ENCODE measurements around the gene KRT2.

KRT2 gene

GRCh38 chr12:52662918-52663229 lies 10.9 kb upstream of the KRT2 start:
- no peak for DNase-seq

GRCh38 chr12:52662093-52662917 lies 10.3 kb upstream of the KRT2 start:
- no peak for DNase-seq

GRCh38 chr12:52661668-52662067 lies 9.7 kb upstream of the KRT2 start:
- no peak for DNase-seq

GRCh38 chr12:52660934-52661499 lies 9.0 kb upstream of the KRT2 start:
- DNase-seq = no peak

GRCh38 chr12:52659951-52660350 lies 7.9 kb upstream of the KRT2 start:
- no peak for DNase-seq

GRCh38 chr12:52659395-52659794 lies 7.4 kb upstream of the KRT2 start:
- no peak for DNase-seq

GRCh38 chr12:52658196-52658595 lies 6.2 kb upstream of the KRT2 start:
- no peak for DNase-seq

GRCh38 chr12:52657250-52657902 lies 5.4 kb upstream of the KRT2 start:
- DNase-seq = no peak

- no peak for DNase-seq
Observed at GRCh38 chr12:52656616-52657015, 4.6 kb upstream of the KRT2 start.

- DNase-seq = no peak
Observed at GRCh38 chr12:52655720-52656124, 3.7 kb upstream of the KRT2 start.

GRCh38 chr12:52655251-52655650 lies 3.2 kb upstream of the KRT2 start:
- no peak for DNase-seq

GRCh38 chr12:52650520-52651081 lies 1.4 kb downstream of the KRT2 start:
- DNase-seq = no peak

GRCh38 chr12:52649066-52649465 lies 2.9 kb downstream of the KRT2 start:
- no peak for DNase-seq

- no peak for DNase-seq
Observed at GRCh38 chr12:52648012-52648550, 3.9 kb downstream of the KRT2 start.

- no peak for DNase-seq
Observed at GRCh38 chr12:52647601-52648000, 4.4 kb downstream of the KRT2 start.

- DNase-seq = no peak
Observed at GRCh38 chr12:52646613-52647012, 5.4 kb downstream of the KRT2 start.

GRCh38 chr12:52645982-52646381 lies 6.0 kb downstream of the KRT2 start:
- no peak for DNase-seq

- peak; percentile 9 for DNase-seq
Observed at GRCh38 chr12:52645120-52645761, 6.8 kb downstream of the KRT2 start.

GRCh38 chr12:52644078-52644415 lies 8.0 kb downstream of the KRT2 start:
- no peak for DNase-seq

GRCh38 chr12:52643233-52644077 lies 8.6 kb downstream of the KRT2 start:
- no peak for DNase-seq

GRCh38 chr12:52641468-52641867 lies 10.5 kb downstream of the KRT2 start:
- DNase-seq = no peak

GRCh38 chr12:52637299-52637698 lies 14.7 kb downstream of the KRT2 start:
- DNase-seq = no peak
